Muscle of arm (tissue), 12 donors: Measurements from ENCODE around the gene ANGPTL3. TPM values are rescaled to one million over a fixed set of nuclear protein-coding genes. Genes with fewer than 3 reads are reported as not detected.

Experiments
- DNase-seq: peaks from one replicate; pipeline ENCODE4 v3.0.0-alpha.2; 2013
- polyA plus RNA-seq, 12 donors: library from polyadenylated mRNA; unstranded; fragments of 120-200 nt; gene quantifications; one replicate each; pipeline ENCODE4 v1.2.1, GENCODE V29; 2013; ENCODE audit not compliant: insufficient read length in 12 of 12

Gene ANGPTL3
- polyA plus RNA-seq, 12 donors, result 0.04 to 2.4 (median 0.35) TPM; not detected in 3

- DNase-seq, result no peak
Measured at GRCh38 chr1:62621907-62622306, 24.6 kb downstream of the ANGPTL3 start.

DNA sequence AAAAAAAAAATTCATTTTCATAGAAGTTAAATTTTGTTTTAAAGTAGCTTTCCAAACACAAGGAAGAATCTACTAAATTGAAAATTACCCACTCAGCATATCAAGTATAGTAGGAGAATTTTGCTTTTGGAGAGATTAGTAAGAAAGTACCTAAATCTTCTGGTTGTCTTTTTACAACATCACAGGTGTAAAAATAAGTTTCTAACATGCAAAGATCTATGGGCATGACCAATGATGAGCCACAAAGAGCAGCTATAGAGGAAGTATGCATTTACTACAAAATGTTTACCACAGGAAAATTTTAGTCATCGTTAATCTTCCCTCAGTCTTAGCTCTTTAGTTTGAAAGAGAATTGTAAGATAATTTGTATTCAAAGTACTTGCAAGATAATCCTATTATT lies 28.1 kb downstream of the ANGPTL3 start:
- no peak for DNase-seq

DNA sequence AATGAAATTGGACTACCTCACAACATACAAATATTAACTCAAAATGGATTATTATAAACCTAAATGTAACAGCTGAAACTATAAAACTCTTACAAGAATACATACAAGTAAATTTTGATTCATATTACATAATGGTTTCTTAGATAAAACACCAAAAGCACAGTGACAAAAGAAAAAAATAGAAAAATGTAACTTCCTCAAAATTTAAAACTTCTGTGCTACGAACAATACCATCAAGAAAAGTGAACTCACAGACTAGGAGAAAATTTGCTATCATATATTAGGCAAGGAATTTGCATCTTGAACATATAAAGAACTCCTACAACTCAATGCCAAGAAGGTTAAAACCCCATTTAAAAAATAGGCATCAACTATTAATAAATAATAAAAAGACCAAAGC lies 31.2 kb downstream of the ANGPTL3 start:
- DNase-seq, result no peak

DNA sequence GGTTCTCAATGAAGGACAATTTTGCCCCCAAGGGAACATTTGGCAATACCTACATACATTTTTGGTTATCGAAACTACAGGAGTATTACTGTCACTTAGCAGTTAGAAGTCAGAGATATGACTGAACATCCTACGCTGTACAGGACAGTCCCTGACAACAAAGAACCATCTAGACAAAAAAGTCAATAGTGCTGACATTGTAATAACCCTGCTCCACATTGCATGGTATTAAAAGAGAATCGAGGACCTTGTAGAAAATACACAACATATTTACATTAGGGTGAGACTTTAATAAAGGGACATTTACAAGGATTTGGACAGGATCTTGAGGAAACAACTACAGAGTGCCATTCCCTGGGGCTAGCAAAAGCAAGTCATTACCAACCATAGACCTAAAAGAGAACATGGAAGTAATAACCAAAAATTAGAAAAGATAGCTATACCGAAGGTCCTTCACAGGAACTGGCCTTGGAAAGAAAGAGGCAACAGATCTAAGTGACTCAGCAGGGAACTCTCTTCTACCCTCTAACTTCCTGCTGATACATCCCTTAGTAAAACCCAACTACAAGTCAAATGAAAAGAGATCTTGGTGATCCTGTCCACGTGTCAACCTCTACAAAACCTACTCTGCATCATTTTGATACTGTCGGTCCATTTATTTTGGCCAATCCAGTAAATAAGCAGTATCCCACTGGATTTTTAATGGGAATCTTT lies 40.2 kb downstream of the ANGPTL3 start:
- DNase-seq, result no peak

DNA sequence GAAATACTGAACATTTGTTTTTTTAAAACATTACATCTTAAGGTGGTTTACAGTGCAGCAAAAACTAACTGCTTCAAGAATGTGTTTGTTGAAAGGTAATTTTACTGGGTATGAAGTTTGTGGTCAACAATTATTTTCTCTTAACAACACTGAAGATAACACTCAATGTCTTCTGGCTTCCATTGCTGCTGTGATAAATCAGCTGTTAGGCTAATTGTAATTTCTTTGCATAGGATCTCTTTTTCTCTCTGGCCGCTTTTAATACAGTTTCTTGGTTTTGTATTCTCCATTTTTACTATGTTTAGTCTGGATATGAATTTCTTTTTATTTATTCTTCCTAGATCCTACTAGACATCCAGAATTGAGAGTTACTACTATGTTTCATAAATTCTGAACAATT lies 46.0 kb downstream of the ANGPTL3 start:
- no peak for DNase-seq

DNA sequence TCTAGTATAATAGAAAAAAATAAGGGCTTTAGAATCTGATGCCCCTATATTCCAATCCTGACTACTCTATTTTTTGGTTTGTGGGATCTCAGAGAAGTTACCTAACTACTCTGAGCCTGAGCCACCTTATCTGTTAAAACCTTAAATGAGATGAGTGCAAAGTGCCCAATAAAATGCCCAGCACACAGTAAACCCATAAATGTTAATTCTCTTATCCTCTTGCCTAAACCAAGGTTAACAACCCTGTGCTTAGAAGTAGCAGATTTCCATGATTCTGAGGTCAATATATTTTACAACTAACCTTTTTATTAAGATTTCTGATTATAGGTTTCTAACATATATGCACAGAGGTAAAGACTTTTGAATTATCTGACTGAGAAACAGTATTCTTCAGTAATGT lies 55.1 kb downstream of the ANGPTL3 start:
- DNase-seq, result no peak

- DNase-seq, result peak; percentile 37
Measured at GRCh38 chr1:62654744-62655143, 57.4 kb downstream of the ANGPTL3 start.

Other genes starting within 250 kb of the ANGPTL3 start
- gene USP1, start 160.5 kb upstream of the ANGPTL3 start, polyA plus RNA-seq, result 10 to 100 TPM in 11 of 12 donors, not detected in 1; 37.0 to 58.3 (median 48.1) TPM
- 10 to 100 TPM in 11 of 12 donors, not detected in 1; 11.8 to 47.5 (median 35.7) TPM for gene DOCK7, start 90.9 kb downstream of the ANGPTL3 start, polyA plus RNA-seq
- gene ATG4C, start 186.6 kb downstream of the ANGPTL3 start, polyA plus RNA-seq, result 10 to 100 TPM in 8 of 12 donors, 1 to 10 TPM in 2, not detected in 2; 6.8 to 15.1 (median 10.5) TPM